Esophagus squamous epithelium (tissue), 5 donors: ENCODE results near the gene SGIP1. TPM values are rescaled to one million over a fixed set of nuclear protein-coding genes. Genes with fewer than 3 reads are reported as not detected.

Source experiments
- DNase-seq: peaks from one replicate; lab custom pipeline; 2025; lab: John Stamatoyannopoulos, UW
- H3K27ac ChIP-seq, 4 donors: fragments of 200-600 bp; sonication (generic); one replicate each; pipeline ENCODE4 v1.5.1; 2016 to 2019; ENCODE audit warnings: mild to moderate bottlenecking in 1 of 4
- H3K27me3 ChIP-seq, 4 donors: fragments of 200-600 bp; sonication (generic); 1 replicate in 3 of 4; 2 replicates in 1 of 4; pipeline versions ENCODE4 v1.5.1 to v1.6.0; 2017 to 2021; ENCODE audit warnings: antibody characterized with exemption in 1 of 4
- H3K36me3 ChIP-seq, 3 donors: fragments of 200-600 bp; sonication (generic); one replicate each; pipeline ENCODE4 v1.5.1; 2016 to 2019
- H3K4me1 ChIP-seq, 3 donors: fragments of 200-600 bp; sonication (generic); one replicate each; pipeline ENCODE4 v1.5.1; 2017 to 2019
- H3K4me3 ChIP-seq, 4 donors: fragments of 200-600 bp; sonication (generic); 1 replicate in 3 of 4; 2 replicates in 1 of 4; pipeline ENCODE4 v1.5.1; 2016 to 2019; ENCODE audit warnings: mild to moderate bottlenecking in 2 of 4, moderate library complexity in 1 of 4
- H3K9me3 ChIP-seq, 3 donors: fragments of 200-600 bp; sonication (generic); one replicate each; pipeline ENCODE4 v1.5.1; 2016 to 2019
- CTCF ChIP-seq, 6 experiments: fragments of 450-650 bp in 4 of 6; fragments of 200-600 bp in 2 of 6; sonication (generic) in 2 of 6; IDR thresholded peaks; one replicate each; pipeline ENCODE4 v1.5.1; 2016 to 2019; ENCODE audit warnings: antibody characterized with exemption in 6 of 6, mild to moderate bottlenecking in 4 of 6, moderate library complexity in 4 of 6
- POLR2A ChIP-seq, 4 donors: fragments of 450-650 bp; IDR thresholded peaks; one replicate each; pipeline ENCODE4 v1.6.1; 2017; ENCODE audit warnings: antibody characterized with exemption in 4 of 4, mild to moderate bottlenecking in 4 of 4, moderate library complexity in 3 of 4
- WGBS, 2 donors: methylation state at CpG; one replicate each; pipeline ENCODE4 v1.1.5; 2018; 5-methylcytosine and 5-hydroxymethylcytosine counted together
- intact Hi-C: fragments of 100-400 bp; cut with DNase I; formaldehyde crosslinking; loops from one replicate; pipeline ENCODE4 v1.15.0; 2022
- total RNA-seq, 4 donors: library from RNA; depleted of rRNA; stranded (reverse); fragments of >200 nt; gene quantifications; one replicate each; pipeline ENCODE4 v1.1.0, GENCODE V29; 2016
- donor health status: DM: yes; HTN: yes; CAD: no.

SGIP1 gene
- total RNA-seq, 4 donors from 2014 or later = 0.35 to 5.2 (median 2.3) TPM; not detected in 1

DNA sequence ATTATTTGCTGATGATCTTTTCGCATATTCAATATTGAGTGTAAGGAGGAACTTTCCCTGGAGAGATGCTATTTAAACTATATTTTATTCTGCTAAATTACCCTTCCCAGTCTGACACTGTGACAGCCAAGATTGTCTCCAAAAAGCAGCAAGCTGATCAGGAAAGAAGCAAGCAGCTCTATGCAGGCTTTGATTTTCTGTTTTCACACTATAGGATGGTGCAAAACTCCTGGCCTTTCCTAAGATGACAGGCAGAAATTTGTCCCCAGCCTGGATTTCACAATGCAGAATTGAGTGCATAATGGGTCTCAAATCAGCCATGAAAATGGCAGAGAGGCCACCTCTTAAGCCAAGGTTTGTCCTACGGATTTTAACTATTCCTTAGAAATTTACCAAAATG is 1.1 kb downstream of the SGIP1 start:
- Histone ChIP-seq H3K4me1 (peaks cover 0 to 18% (median 7%) of the 10 kb centered on the region in 3 donors), H3K4me3 (peak overlapping the region in 2 of 4 donors; percentile 2 to 4), H3K27me3 (peaks cover 0 to 24% (median 0%) of the 10 kb centered on the region in 4 donors), H3K9me3 (no peaks in the 10 kb centered on the region), H3K27ac (peak overlapping the region in 2 of 4 donors; percentile 44 to 86), H3K36me3 (no peaks in the 10 kb centered on the region)
- TF ChIP-seq CTCF (IDR thresholded peaks at IDR 0.05) = no peak
- TF ChIP-seq POLR2A (IDR thresholded peaks at IDR 0.05) = no peak
- intact Hi-C loops = no loop called here
- WGBS, 2 donors = 70 to 74% methylated on average over 2 of the region's 2 CpGs
- no peak for DNase-seq

DNA sequence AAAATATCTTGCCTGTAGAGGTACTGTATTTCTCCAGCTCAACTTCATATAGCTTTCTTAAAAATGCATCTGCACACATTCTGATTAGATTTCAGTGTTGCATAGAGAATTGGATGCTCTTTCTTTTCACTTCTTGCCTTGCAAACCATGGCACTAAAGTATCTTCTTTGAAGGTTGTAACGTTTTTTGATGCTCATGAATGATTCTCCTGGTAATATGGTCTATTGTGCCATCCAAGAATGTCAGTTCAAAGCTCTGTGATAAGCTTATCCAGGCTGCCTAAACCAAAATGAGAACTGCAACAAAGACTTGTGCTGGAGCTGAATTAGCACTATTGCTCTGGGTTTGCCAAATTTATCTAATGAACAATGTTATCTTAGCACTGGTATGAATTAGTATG is 1.9 kb downstream of the SGIP1 start:
- TF ChIP-seq CTCF (IDR thresholded peaks at IDR 0.05) (no peak), POLR2A (IDR thresholded peaks at IDR 0.05) (no peak)
- Histone ChIP-seq H3K4me3 (no peak overlapping the region), H3K9me3 (no peaks in the 10 kb centered on the region), H3K4me1 (peaks cover 0 to 18% (median 7%) of the 10 kb centered on the region in 3 donors), H3K36me3 (no peaks in the 10 kb centered on the region), H3K27ac (peak overlapping the region in 2 of 4 donors; percentile 44 to 86), H3K27me3 (peaks cover 0 to 24% (median 0%) of the 10 kb centered on the region in 4 donors)
- WGBS, 2 donors = 17 to 21% methylated on average over 1 of the region's 1 CpG
- DNase-seq = no peak
- intact Hi-C loops = no loop called here

GRCh38 chr1:66537718-66538117 is 3.8 kb downstream of the SGIP1 start:
- DNase-seq = no peak
- intact Hi-C loops = no loop called here
- H3K4me3 ChIP-seq = no peak overlapping the region
- H3K9me3 ChIP-seq = no peaks in the 10 kb centered on the region
- H3K4me1 ChIP-seq = peaks cover 0 to 14% (median 5%) of the 10 kb centered on the region in 3 donors
- H3K27ac ChIP-seq = no peak overlapping the region
- no peaks in the 10 kb centered on the region for H3K36me3 ChIP-seq
- H3K27me3 ChIP-seq = peaks cover 0 to 16% (median 0%) of the 10 kb centered on the region in 4 donors
- TF ChIP-seq CTCF (IDR thresholded peaks at IDR 0.05) = no peak
- no peak for TF ChIP-seq POLR2A (IDR thresholded peaks at IDR 0.05)
- 46 to 95% methylated on average over 1 of the region's 1 CpG for WGBS, 2 donors

GRCh38 chr1:66539491-66539890 is 5.5 kb downstream of the SGIP1 start:
- no peak for DNase-seq
- H3K4me1 ChIP-seq = peaks cover 0 to 12% (median 6%) of the 10 kb centered on the region in 3 donors
- no peaks in the 10 kb centered on the region for H3K36me3 ChIP-seq
- intact Hi-C loops = no loop called here
- no peak overlapping the region for H3K27ac ChIP-seq
- no peak for TF ChIP-seq CTCF (IDR thresholded peaks at IDR 0.05)
- TF ChIP-seq POLR2A (IDR thresholded peaks at IDR 0.05) = no peak
- H3K27me3 ChIP-seq = peaks cover 0 to under 1% (median 0%) of the 10 kb centered on the region in 4 donors
- no peaks in the 10 kb centered on the region for H3K9me3 ChIP-seq
- no peak overlapping the region for H3K4me3 ChIP-seq
- WGBS, 2 donors = 73 to 79% methylated on average over 1 of the region's 1 CpG

GRCh38 chr1:66540434-66541032 is 6.6 kb downstream of the SGIP1 start:
- intact Hi-C loops = no loop called here
- H3K27ac ChIP-seq = peak overlapping the region in 1 of 4 donors; percentile 9
- no peak overlapping the region for H3K4me3 ChIP-seq
- TF ChIP-seq CTCF (IDR thresholded peaks at IDR 0.05) = no peak
- TF ChIP-seq POLR2A (IDR thresholded peaks at IDR 0.05) = no peak
- H3K4me1 ChIP-seq = peaks cover 0 to 12% (median 6%) of the 10 kb centered on the region in 3 donors
- 59 to 66% methylated on average over 3 of the region's 3 CpGs for WGBS, 2 donors
- H3K9me3 ChIP-seq = no peaks in the 10 kb centered on the region
- no peaks in the 10 kb centered on the region for H3K27me3 ChIP-seq
- no peaks in the 10 kb centered on the region for H3K36me3 ChIP-seq
- no peak for DNase-seq
